Activated gamma-delta T cell treated with Interleukin-2 at 50 U/mL for 16 hours (primary cell): Measurements from ENCODE around the gene P2RY8.
A peak's percentile ranks its signal among the peaks of the same experiment; 100 is the strongest.
"Not testable (repeated sequence)": the region's sequence is repeated elsewhere in the genome, so short reads cannot be mapped to it uniquely, and the experiment has no call there.

ENCODE experiments used
- DNase-seq: peaks from one replicate; pipeline ENCODE4 v3.0.0-alpha.2; 2020

The P2RY8 gene

GRCh38 chrX:1462596-1463251 lies 74.3 kb downstream of the P2RY8 start:
- peak; percentile 71 for DNase-seq

GRCh38 chrX:1462110-1462509 lies 74.9 kb downstream of the P2RY8 start:
- no peak for DNase-seq

- DNase-seq: no peak
These were observed 81.1 kb downstream of the P2RY8 start for GRCh38 chrX:1455948-1456280.

DNA sequence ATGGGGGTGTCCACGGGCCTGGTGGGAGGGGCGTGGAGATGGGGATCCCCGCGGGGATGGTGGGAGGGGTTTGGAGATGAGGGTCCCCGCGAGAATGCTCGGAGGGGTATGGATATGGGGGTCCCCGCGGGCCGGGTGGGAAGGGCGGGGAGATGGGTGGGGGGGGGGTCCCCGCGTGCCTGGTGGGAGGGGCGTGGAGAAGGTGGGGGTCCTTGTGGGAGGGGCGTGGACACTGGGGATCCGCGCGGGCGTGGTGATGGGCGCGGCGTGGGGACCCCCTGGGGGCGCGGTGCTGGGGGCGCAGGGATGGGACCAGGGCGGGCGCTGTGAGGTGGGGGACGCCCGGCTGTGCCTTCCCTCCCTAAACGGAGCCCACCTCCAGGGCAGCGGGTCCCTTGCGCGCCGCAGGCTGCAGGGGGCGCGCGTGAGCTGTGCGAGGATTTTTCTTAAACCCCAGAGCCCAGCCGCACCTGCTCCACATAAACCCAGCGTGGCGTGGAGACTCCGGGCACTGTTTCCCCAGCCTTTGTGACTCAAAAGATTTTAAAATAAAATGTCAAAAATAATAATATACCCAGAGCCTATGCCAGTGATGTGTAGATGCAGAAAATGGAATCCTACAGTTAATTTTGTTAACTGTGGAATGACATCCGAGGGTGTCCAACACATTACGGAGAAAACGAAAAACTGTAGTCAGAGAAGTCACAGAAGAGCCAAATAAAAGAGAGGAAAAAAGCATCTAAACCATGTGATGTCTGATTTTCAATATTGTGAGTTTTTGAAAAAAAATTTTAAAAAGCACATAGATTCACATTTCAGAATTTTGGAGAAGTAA lies 82.8 kb downstream of the P2RY8 start:
- DNase-seq: peak; percentile 93

GRCh38 chrX:1453395-1453783 lies 83.6 kb downstream of the P2RY8 start:
- no peak for DNase-seq

DNA sequence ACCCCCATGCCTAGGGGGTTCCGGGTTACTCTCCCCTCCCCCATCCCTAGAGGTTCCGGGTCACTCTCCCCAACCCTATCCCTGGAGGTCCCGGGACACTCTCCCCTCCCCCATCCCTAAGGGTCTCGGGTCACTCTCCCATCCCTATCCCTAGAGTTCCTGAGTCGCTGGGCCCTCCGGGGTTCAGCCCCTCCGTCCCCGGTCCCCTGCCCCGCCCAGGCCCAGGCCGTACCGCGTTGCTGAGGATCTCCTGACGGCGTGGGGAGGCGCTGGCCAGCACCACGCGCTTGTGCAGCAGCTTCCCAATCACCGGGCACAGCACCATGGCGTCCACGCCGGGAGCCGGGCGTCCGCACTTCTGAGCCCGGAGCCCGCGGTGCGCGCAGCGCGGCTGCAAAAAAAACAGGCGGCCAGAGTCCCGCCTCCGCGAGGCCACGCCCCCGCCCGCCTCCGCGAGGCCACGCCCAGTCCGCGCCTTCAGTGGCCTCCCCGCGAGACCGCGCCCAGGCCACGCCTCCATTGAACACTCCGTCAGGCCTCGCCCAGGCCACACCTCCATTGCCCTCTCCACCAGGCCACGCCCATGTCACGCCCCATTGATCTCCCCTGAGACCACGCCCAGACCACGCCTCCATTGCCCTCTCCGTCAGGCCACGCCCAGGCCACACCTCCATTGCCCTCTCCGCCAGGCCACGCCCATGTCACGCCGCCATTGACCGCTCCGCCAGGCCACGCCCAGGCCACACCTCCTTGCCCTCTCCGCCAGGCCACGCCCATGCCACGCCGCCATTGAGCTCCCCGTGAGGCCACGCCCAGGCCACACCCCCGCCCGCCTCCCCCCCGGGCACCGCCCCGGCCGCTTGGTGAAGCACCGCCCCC lies 84.2 kb downstream of the P2RY8 start, which contains the start of gene ASMTL:
Gene ASMTL, minus strand, starts transcription at position 394 of the 879 bp plus-strand sequence. Its CDS starts 69 bp downstream, at position 325.
- DNase-seq: peak; percentile 100

GRCh38 chrX:1451661-1452515 lies 85.1 kb downstream of the P2RY8 start:
- no peak for DNase-seq

- no peak for DNase-seq
These were observed 85.7 kb downstream of the P2RY8 start for GRCh38 chrX:1451251-1451660.

DNA sequence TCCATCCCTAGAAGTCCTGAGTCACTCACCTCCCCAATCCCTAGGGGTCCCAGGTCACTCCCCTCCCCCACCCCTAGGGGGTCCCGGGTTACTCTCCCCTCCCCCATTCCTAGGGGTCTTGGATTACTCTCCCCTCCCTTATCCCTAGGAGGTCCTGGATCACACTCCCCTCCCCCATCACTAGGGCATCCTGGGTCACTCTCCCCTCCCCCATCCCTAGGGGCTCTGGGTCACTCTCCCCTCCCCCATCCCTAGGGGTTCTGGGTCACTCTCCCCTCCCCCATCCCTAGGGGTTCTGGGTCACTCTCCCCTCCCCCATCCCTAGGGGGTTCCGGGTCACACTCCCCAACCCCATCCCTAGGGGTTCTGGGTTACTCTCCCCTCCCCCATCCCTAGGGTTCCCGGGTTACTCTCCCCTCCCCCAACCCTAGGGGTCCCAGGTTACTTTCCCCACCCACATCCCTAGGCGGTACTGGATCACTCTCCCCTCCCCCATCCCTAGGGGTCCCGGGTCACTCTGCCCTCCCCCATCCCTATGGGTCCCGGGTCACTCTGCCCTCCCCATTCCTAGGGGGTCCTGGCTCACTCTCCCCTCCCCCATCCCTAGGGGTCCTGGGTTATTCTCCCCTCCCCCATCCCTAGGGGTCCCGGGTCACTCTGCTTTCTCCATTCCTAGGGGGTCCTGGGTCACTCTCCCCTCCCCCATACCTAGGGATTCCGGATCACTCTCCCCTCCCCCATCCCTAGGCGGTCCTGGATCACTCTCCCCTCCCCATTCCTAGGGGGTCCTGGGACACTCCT lies 86.4 kb downstream of the P2RY8 start:
- no peak for DNase-seq

GRCh38 chrX:1449823-1450149 lies 87.2 kb downstream of the P2RY8 start:
- DNase-seq: no peak

- DNase-seq: no peak
These were observed 87.8 kb downstream of the P2RY8 start for GRCh38 chrX:1449036-1449822.

DNA sequence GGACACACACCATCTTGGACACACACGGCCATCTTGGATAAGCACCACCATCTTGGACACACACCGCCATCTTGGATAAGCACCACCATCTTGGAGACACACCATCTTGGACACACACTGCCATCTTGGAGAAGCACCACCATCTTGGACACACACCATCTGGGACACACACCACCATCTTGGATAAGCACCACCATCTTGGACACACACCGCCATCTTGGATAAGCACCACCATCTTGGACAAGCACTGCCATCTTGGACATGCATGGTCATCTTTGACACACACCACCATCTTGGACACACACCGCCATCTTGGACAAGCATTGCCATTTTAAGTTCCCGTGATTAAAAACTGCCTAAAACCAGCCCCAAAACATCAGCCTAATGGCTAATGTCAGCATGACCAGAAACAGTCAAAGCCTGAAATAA lies 88.4 kb downstream of the P2RY8 start:
- not testable (repeated sequence) for DNase-seq

GRCh38 chrX:1447969-1448572 lies 88.9 kb downstream of the P2RY8 start:
- not testable (repeated sequence) for DNase-seq

DNA sequence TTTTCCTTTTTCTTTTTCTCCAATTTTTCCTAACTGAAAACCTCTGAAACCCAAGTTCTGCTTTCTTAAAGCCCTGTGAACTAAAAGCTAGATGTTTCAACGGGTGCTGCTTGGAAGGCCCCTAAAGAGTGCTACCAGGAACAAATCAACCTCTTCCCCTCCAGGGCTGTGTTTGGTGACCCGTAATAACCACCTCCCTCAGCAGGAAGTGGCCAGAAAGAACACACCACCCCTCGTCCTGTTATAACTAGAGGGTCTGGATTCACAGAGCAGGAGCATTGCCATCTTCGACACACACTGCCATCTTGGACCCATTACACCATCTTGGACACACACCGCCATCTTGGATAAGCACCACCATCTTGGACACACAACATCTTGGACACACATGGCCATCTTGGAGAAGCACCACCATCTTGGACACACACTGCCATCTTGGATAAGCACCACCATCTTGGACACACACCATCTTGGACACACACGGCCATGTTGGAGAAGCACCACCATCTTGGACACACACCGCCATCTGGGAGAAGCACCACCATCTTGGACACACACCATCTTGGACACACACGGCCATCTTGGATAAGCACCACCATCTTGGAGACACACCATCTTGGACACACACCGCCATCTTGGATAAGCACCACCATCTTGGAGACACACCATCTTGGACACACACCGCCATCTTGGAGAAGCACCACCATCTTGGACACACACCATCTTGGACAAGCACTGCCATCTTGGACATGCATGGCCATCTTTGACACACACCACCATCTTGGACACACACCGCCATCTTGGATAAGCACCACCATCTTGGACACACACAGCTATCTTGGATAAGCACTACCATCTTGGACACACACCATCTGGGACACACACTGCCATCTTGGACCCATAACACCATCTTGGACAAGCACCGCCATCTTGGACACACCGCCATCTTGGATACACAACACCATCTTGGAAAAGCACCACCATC lies 89.7 kb downstream of the P2RY8 start:
- not testable (repeated sequence) for DNase-seq

DNA sequence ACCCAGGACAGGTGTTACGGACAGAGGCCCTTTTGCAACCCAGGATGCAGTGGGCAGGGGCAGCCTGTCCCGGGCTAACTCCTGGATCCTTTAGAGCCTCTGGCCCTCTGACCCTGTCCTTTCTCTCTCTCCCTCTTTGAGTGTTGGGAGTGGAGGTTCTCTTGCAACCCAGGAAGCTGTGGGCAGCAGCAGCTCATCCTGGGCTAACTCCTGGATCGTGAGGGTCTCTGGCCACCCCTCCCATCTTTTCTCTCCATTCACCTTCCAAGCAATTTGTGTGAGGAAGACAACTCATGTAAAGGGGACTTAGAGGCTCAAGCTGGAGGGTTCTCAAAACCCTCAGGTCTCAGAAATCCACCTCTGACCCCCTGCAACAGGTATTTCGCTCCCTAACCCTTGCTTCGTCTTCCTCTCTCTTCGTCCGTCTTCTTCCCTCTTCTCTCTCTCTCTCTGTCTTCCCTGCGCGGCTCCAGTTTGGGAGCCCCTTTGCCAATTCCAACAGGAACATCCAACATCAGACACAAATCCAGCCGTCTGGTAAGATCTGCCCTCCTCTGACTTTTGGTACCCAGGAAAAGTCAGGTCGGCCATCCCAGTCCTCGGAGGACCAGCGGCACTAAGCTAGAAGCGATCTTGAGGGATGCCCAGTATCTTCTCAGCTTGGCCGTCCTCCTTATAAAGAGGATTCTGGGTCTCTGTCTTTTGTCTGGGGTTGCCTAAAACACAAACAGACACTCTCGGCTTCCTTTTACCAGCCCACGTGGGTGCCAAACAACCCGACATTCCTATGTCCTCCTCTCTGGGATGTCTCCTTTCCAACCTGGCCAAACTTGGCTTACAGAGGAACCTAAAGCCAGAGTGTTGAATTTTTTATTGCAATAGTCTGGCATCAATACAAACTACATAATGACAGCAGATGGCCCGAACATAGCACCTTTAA lies 92.2 kb downstream of the P2RY8 start:
- no peak for DNase-seq

GRCh38 chrX:1443496-1444075 lies 93.4 kb downstream of the P2RY8 start:
- no peak for DNase-seq

- no peak for DNase-seq
These were observed 94.1 kb downstream of the P2RY8 start for GRCh38 chrX:1442724-1443367.
